Measurements from ENCODE around the gene PTGDR. TPM values are rescaled to one million over a fixed set of nuclear protein-coding genes. Genes with fewer than 3 reads are reported as not detected.

PTGDR gene
- total and polyA plus RNA-seq, 2 experiments from 2014 or later: 0.06 TPM; not detected in 1

- TF ChIP-seq CTCF (conservative IDR thresholded peaks at IDR 0.05; ENCODE audit: low read depth in 2 of 2) (no peak), EZH2 (IDR thresholded peaks at IDR 0.05; ENCODE audit: low read depth, unreplicated experiment) (no peak), ZNF462 (CRISPR knock-in tag; IDR thresholded peaks at IDR 0.05) (no peak)
- H3F3A ChIP-seq (replicated peaks; ENCODE audit: low read depth): no peaks in the 10 kb centered on the region
- H3K4me2 ChIP-seq: no peak overlapping the region
- no peaks in the 10 kb centered on the region for H4K20me1 ChIP-seq (replicated peaks; ENCODE audit: insufficient read depth)
- no peak overlapping the region for H3K4me3 ChIP-seq
- no peak overlapping the region for H3K4me3 Mint-ChIP-seq
- H3K4me1 Mint-ChIP-seq: peaks cover 16% of the 10 kb centered on the region
- ATAC-seq (no peak), DNase-seq (ENCODE audit: low spot score) (no peak)
- no peak overlapping the region for H3K27ac Mint-ChIP-seq
- peaks cover 32% of the 10 kb centered on the region for H3K27me3 ChIP-seq (ENCODE audit: insufficient read depth)
- H3K9me2 ChIP-seq (ENCODE audit: insufficient read depth): no peaks in the 10 kb centered on the region; the same call in 1 of the 2 replicates
- no peaks in the 10 kb centered on the region for H3K36me3 ChIP-seq (ENCODE audit: insufficient read depth)
- H3K79me2 ChIP-seq (replicated peaks; ENCODE audit: insufficient read depth): no peaks in the 10 kb centered on the region
- H3K27me3 Mint-ChIP-seq (ENCODE audit: insufficient read depth, low read depth, poor library complexity): peaks cover 20% of the 10 kb centered on the region
- no peak overlapping the region for H2AFZ ChIP-seq
- no peak overlapping the region for H3K27ac ChIP-seq (ENCODE audit: low read depth)
- H3K36me3 Mint-ChIP-seq (ENCODE audit: low read depth): no peaks in the 10 kb centered on the region
- H3K4me1 ChIP-seq (ENCODE audit: insufficient read depth): peaks cover 11% of the 10 kb centered on the region
- H3K9me3 Mint-ChIP-seq: peaks cover 2% of the 10 kb centered on the region; the same call in 1 of the 3 replicates
Observed at GRCh38 chr14:52263190-52263589, 4.3 kb upstream of the PTGDR start.

GRCh38 chr14:52265253-52265652 is 2.2 kb upstream of the PTGDR start:
- no peaks in the 10 kb centered on the region; the same call in 2 of the 3 replicates for H3K36me3 Mint-ChIP-seq (ENCODE audit: low read depth)
- H3K27me3 Mint-ChIP-seq (ENCODE audit: insufficient read depth, low read depth, poor library complexity): peaks cover 41% of the 10 kb centered on the region
- peaks cover 53% of the 10 kb centered on the region for H3K27me3 ChIP-seq (ENCODE audit: insufficient read depth)
- H3F3A ChIP-seq (replicated peaks; ENCODE audit: low read depth): no peaks in the 10 kb centered on the region
- H3K4me3 Mint-ChIP-seq: no peak overlapping the region
- H3K4me1 Mint-ChIP-seq: peaks cover 26% of the 10 kb centered on the region
- peaks cover 17% of the 10 kb centered on the region for H3K4me1 ChIP-seq (ENCODE audit: insufficient read depth)
- no peaks in the 10 kb centered on the region for H3K36me3 ChIP-seq (ENCODE audit: insufficient read depth)
- H3K9me3 Mint-ChIP-seq: peaks cover 2% of the 10 kb centered on the region; the same call in 1 of the 3 replicates
- H3K4me2 ChIP-seq: no peak overlapping the region
- no peaks in the 10 kb centered on the region for H3K9me2 ChIP-seq (ENCODE audit: insufficient read depth)
- H3K27ac ChIP-seq (ENCODE audit: low read depth): no peak overlapping the region
- no peak overlapping the region for H2AFZ ChIP-seq
- no peaks in the 10 kb centered on the region for H4K20me1 ChIP-seq (replicated peaks; ENCODE audit: insufficient read depth)
- H3K27ac Mint-ChIP-seq: no peak overlapping the region
- no peak overlapping the region for H3K4me3 ChIP-seq
- ATAC-seq (no peak), DNase-seq (ENCODE audit: low spot score) (no peak)
- no peaks in the 10 kb centered on the region for H3K79me2 ChIP-seq (replicated peaks; ENCODE audit: insufficient read depth)
- TF ChIP-seq ZNF462 (CRISPR knock-in tag; IDR thresholded peaks at IDR 0.05) (no peak), EZH2 (IDR thresholded peaks at IDR 0.05; ENCODE audit: low read depth, unreplicated experiment) (no peak)

Data from GM23338 (cell line).